Astrocyte (in vitro differentiated cells and primary cell): ENCODE data around the gene ANKEF1. TPM values are rescaled to one million over a fixed set of nuclear protein-coding genes. Genes with fewer than 3 reads are reported as not detected.

Experiments
- DNase-seq: peaks from one replicate; pipeline ENCODE4 v3.0.0-alpha.2; 2010; ENCODE audit warnings: low read depth
- FAIRE-seq: peaks from 2 replicates; lab custom pipeline; 2011; peaks lifted over from hg19 to GRCh38; lab: Jason Lieb, UNC
- H2AFZ ChIP-seq: 2 replicates; pipeline ENCODE4 v1.6.0; 2012; ENCODE audit warnings: low read depth, low read length, inconsistent platforms
- H3K27ac ChIP-seq: 2 replicates; pipeline ENCODE4 v1.5.1; 2011; ENCODE audit warnings: low read depth, low read length, inconsistent platforms
- H3K27me3 ChIP-seq: 2 replicates; pipeline ENCODE4 v1.6.0; 2011; ENCODE audit warnings: low read length, inconsistent platforms; ENCODE audit not compliant: insufficient read depth
- H3K36me3 ChIP-seq: 2 replicates; pipeline ENCODE4 v1.5.1; 2011; ENCODE audit warnings: low read length, inconsistent platforms; ENCODE audit not compliant: insufficient read depth
- H3K4me1 ChIP-seq: 2 replicates; pipeline ENCODE4 v1.5.1; 2011; ENCODE audit warnings: low read length, inconsistent platforms; ENCODE audit not compliant: insufficient read depth
- H3K4me2 ChIP-seq: 2 replicates; pipeline ENCODE4 v1.6.0; 2012; ENCODE audit warnings: low read length, inconsistent platforms
- H3K4me3 ChIP-seq: 2 replicates; pipeline ENCODE4 v1.5.1; 2011; ENCODE audit warnings: low read depth, mild to moderate bottlenecking, low read length, inconsistent platforms; ENCODE audit not compliant: insufficient read depth
- H3K79me2 ChIP-seq: 2 replicates; pipeline ENCODE4 v1.6.0; 2012; ENCODE audit warnings: mild to moderate bottlenecking, low read length, inconsistent platforms; ENCODE audit not compliant: insufficient read depth
- H3K9ac ChIP-seq: 2 replicates; pipeline ENCODE4 v1.6.0; 2012; ENCODE audit warnings: mild to moderate bottlenecking, low read length, inconsistent platforms
- H3K9me3 ChIP-seq: 2 replicates; pipeline ENCODE4 v1.5.1; 2012; ENCODE audit warnings: low read depth, mild to moderate bottlenecking, low read length, inconsistent platforms; ENCODE audit not compliant: insufficient read depth
- H4K20me1 ChIP-seq: 2 replicates; pipeline ENCODE4 v1.6.0; 2012; ENCODE audit warnings: low read length, inconsistent platforms; ENCODE audit not compliant: insufficient read depth
- H3K27ac Mint-ChIP-seq: one replicate; pipeline ENCODE4 v1.8.0; 2021; ENCODE audit warnings: mild to moderate bottlenecking, mixed read lengths; ENCODE audit not compliant: unreplicated experiment
- H3K27me3 Mint-ChIP-seq: one replicate; pipeline ENCODE4 v1.8.0; 2021; ENCODE audit warnings: low read depth, mixed read lengths; ENCODE audit not compliant: unreplicated experiment
- H3K36me3 Mint-ChIP-seq: one replicate; pipeline ENCODE4 v1.8.0; 2021; ENCODE audit warnings: low read depth, mixed read lengths; ENCODE audit not compliant: unreplicated experiment
- H3K4me1 Mint-ChIP-seq: one replicate; pipeline ENCODE4 v1.8.0; 2021; ENCODE audit warnings: low read depth, mixed read lengths; ENCODE audit not compliant: unreplicated experiment
- H3K4me3 Mint-ChIP-seq: one replicate; pipeline ENCODE4 v1.8.0; 2021; ENCODE audit warnings: mild to moderate bottlenecking, moderate library complexity, mixed read lengths; ENCODE audit not compliant: unreplicated experiment
- H3K9me3 Mint-ChIP-seq: one replicate; pipeline ENCODE4 v1.8.0; 2021; ENCODE audit warnings: mild to moderate bottlenecking, mixed read lengths; ENCODE audit not compliant: unreplicated experiment
- EZH2 ChIP-seq: IDR thresholded peaks from 2 replicates; pipeline ENCODE4 v1.6.1; 2012; ENCODE audit warnings: mild to moderate bottlenecking, low read length, inconsistent platforms; ENCODE audit not compliant: insufficient read depth
- total RNA-seq: library from RNA; stranded (reverse); gene quantifications from 2 replicates; pipeline ENCODE4 v1.2.1, GENCODE V29; 2021
- TF ChIP-seq, protein P1 (sequence below): IDR thresholded peaks from 2 replicates; pipeline ENCODE4 v1.5.1; 2011; ENCODE audit warnings: low read depth, mild to moderate bottlenecking, inconsistent platforms, low read length, moderate library complexity; ENCODE audit not compliant: insufficient read depth

ANKEF1 gene
- total RNA-seq, 1 donor from 2014 or later = 3.4 TPM

DNA sequence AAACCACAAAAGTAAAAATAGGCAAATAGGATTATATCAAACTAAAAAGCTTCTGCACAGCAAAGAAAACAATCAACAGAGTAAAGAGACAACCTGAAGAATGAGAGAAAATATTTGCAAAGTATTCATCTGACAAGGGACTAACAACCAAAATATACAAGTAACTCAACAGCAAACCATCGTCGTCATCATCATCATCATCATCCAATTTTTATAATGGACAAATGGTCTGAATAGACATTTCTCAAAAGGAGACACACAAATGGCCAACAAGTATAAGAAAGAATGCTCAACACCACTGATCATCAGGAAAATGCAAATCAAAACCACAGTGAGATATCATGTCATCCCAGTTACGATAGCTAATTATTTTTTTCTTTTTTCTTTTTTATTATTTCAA lies 62.0 kb downstream of the ANKEF1 start:
- H3K4me3 Mint-ChIP-seq = no peak overlapping the region
- Histone ChIP-seq H3K27ac (no peak overlapping the region), H3K4me1 (peaks cover 11% of the 10 kb centered on the region), H3K9ac (no peak overlapping the region), H2AFZ (no peak overlapping the region), H3K36me3 (no peaks in the 10 kb centered on the region), H3K4me3 (no peak overlapping the region), H3K9me3 (no peaks in the 10 kb centered on the region), H3K27me3 (no peaks in the 10 kb centered on the region), H4K20me1 (no peaks in the 10 kb centered on the region), H3K79me2 (no peaks in the 10 kb centered on the region), H3K4me2 (no peak overlapping the region)
- H3K36me3 Mint-ChIP-seq = no peaks in the 10 kb centered on the region
- no peaks in the 10 kb centered on the region for H3K9me3 Mint-ChIP-seq
- no peak overlapping the region for H3K27ac Mint-ChIP-seq
- DNase-seq (no peak), FAIRE-seq (peak; percentile 59)
- H3K27me3 Mint-ChIP-seq = no peaks in the 10 kb centered on the region
- no peak for TF ChIP-seq EZH2
- TF ChIP-seq, protein P1, sequence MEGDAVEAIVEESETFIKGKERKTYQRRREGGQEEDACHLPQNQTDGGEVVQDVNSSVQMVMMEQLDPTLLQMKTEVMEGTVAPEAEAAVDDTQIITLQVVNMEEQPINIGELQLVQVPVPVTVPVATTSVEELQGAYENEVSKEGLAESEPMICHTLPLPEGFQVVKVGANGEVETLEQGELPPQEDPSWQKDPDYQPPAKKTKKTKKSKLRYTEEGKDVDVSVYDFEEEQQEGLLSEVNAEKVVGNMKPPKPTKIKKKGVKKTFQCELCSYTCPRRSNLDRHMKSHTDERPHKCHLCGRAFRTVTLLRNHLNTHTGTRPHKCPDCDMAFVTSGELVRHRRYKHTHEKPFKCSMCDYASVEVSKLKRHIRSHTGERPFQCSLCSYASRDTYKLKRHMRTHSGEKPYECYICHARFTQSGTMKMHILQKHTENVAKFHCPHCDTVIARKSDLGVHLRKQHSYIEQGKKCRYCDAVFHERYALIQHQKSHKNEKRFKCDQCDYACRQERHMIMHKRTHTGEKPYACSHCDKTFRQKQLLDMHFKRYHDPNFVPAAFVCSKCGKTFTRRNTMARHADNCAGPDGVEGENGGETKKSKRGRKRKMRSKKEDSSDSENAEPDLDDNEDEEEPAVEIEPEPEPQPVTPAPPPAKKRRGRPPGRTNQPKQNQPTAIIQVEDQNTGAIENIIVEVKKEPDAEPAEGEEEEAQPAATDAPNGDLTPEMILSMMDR = no peak
- peaks cover 8% of the 10 kb centered on the region for H3K4me1 Mint-ChIP-seq

DNA sequence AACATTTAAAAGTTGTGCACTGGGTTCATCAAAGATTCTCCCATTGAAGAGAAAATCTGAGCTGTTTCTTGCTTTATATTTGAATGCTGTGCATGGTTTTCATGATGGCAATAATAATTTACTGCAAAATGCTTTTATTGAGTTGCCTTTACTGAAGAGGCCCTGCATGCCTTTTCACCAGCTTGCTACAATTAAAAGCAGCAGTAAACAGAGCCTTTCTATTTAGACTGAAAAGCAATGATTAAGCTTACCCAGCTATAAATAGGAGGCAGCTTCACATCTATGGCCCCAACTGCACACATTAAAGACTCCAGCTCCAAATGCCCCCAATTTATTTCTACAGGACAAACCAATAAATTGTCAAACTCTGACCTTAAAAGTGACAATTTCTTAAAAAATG lies 70.3 kb downstream of the ANKEF1 start:
- no peaks in the 10 kb centered on the region for H3K79me2 ChIP-seq
- H3K27ac Mint-ChIP-seq = no peak overlapping the region
- H3K36me3 Mint-ChIP-seq = no peaks in the 10 kb centered on the region
- DNase-seq (no peak), FAIRE-seq (no peak)
- no peak overlapping the region for H3K27ac ChIP-seq
- H3K4me3 ChIP-seq = no peak overlapping the region
- H3K27me3 Mint-ChIP-seq = peaks cover 2% of the 10 kb centered on the region
- H3K9ac ChIP-seq = no peak overlapping the region
- H3K4me2 ChIP-seq = no peak overlapping the region
- no peaks in the 10 kb centered on the region for H4K20me1 ChIP-seq
- no peaks in the 10 kb centered on the region for H3K36me3 ChIP-seq
- no peak for TF ChIP-seq EZH2
- TF ChIP-seq, protein P1 = no peak
- H3K27me3 ChIP-seq = no peaks in the 10 kb centered on the region
- no peaks in the 10 kb centered on the region for H3K9me3 Mint-ChIP-seq
- no peaks in the 10 kb centered on the region for H3K4me1 ChIP-seq
- H3K4me1 Mint-ChIP-seq = no peaks in the 10 kb centered on the region
- H3K9me3 ChIP-seq = no peaks in the 10 kb centered on the region
- H3K4me3 Mint-ChIP-seq = no peak overlapping the region
- H2AFZ ChIP-seq = no peak overlapping the region

Other genes starting within 250 kb of the ANKEF1 start
- gene PAK5, start 195.9 kb upstream of the ANKEF1 start, total RNA-seq = 0.16 and 0.19 TPM in 2 replicates
- gene SNAP25, start 183.8 kb downstream of the ANKEF1 start, total RNA-seq = 3.9 and 5.2 TPM in 2 replicates